Muscle layer of duodenum (tissue), 2 donors: Measurements from ENCODE around the gene CCDC150.
"Not testable (repeated sequence)": the region's sequence is repeated elsewhere in the genome, so short reads cannot be mapped to it uniquely, and the experiment has no call there.

Experiments
- H3K27ac ChIP-seq: one replicate; pipeline ENCODE4 v1.7.0; 2013; ENCODE audit warnings: mild to moderate bottlenecking, low read length
- H3K27me3 ChIP-seq: one replicate; pipeline ENCODE4 v1.7.0; 2013; ENCODE audit warnings: low read depth, mild to moderate bottlenecking, control low read depth, low read length
- H3K36me3 ChIP-seq, 2 donors: one replicate each; pipeline ENCODE4 v1.7.0; 2013; ENCODE audit warnings: low read length in 2 of 2, control low read depth in 1 of 2, mild to moderate bottlenecking in 1 of 2; ENCODE audit not compliant: insufficient read depth in 2 of 2, control insufficient read depth in 1 of 2
- H3K4me1 ChIP-seq, 2 donors: one replicate each; pipeline ENCODE4 v1.7.0; 2013; ENCODE audit warnings: low read length in 2 of 2, mild to moderate bottlenecking in 2 of 2, control low read depth in 1 of 2, moderate library complexity in 1 of 2; ENCODE audit not compliant: insufficient read depth in 2 of 2, control insufficient read depth in 1 of 2
- H3K4me3 ChIP-seq, 2 donors: one replicate each; pipeline ENCODE4 v1.7.0; 2013; ENCODE audit warnings: low read length in 2 of 2, low read depth in 1 of 2, mild to moderate bottlenecking in 1 of 2
- H3K9me3 ChIP-seq, 2 donors: one replicate each; pipeline ENCODE4 v1.7.0; 2013; ENCODE audit warnings: low read length in 2 of 2, control low read depth in 1 of 2, mild to moderate bottlenecking in 1 of 2; ENCODE audit not compliant: control insufficient read depth in 1 of 2
- donor health status: healthy.

The CCDC150 gene

DNA sequence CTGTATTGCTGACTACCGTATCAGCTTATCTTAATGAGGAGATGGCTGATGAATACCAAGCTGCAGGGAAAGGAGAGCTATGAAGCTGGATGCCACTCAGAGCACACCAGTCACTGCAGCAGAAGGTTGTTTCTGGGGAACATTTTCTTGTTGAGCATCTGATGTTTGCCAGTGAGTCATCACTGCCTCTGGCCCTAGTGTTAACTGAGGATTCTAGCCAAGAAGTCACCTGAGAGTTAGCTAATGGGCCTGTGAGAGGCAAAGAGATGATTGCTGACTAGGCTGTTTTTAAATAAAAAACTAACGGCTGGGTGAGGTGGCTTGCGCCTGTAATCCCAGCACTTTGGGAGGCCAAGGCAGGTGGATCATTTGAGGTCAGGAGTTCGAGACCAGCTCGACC, 37.9 kb downstream of the CCDC150 start:
- Histone ChIP-seq H3K36me3 (no peaks in the 10 kb centered on the region), H3K27me3 (no peaks in the 10 kb centered on the region)

DNA sequence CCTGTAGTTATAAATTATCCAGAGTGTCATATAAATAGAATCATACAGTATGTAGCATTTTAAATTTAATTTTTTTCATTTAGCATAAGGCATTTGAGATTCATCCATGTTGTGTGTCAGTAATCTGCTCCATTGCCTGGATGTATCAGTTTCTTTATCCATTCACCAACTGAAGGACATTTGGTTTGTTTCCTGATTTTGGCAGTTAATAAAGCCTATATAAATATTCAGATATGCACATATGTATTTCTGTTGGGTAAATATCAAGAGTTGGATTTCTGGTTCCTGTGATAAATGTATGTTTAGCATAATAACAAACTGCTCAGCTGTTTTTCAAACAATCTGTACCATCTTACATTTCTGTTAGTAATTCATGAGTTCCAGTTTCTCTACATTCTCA, 39.9 kb downstream of the CCDC150 start:
- Histone ChIP-seq H3K36me3 (no peaks in the 10 kb centered on the region), H3K9me3 (peaks cover 0 to 5% of the 10 kb centered on the region in 2 donors), H3K4me3 (no peak overlapping the region), H3K27me3 (no peaks in the 10 kb centered on the region), H3K27ac (no peak overlapping the region), H3K4me1 (no peaks in the 10 kb centered on the region)

More for the DNA sequence above, 37.9 kb downstream of the CCDC150 start:
- Histone ChIP-seq H3K9me3 (no peaks in the 10 kb centered on the region), H3K27ac (no peak overlapping the region), H3K4me3 (no peak overlapping the region), H3K4me1 (no peaks in the 10 kb centered on the region)

DNA sequence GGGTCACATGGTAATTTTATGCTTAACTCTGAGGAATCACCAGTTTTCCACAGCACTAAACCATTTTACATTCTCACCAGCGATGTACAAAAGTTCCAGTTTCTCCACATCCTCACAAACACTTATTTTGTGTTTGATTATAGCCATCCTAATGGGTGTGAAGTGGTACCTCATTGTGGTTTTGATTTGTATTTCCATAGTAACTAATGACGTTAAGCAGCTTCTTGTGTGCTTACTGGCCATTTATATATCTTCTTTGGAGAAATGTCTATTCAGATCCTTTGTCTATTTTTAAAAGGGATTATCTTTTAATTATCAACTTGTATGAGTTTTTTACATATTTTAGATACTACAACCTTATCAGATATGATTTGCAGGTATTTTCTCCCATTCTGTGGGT, 42.0 kb downstream of the CCDC150 start:
- H3K9me3 ChIP-seq: peaks cover 0 to 7% of the 10 kb centered on the region in 2 donors
- no peaks in the 10 kb centered on the region for H3K4me1 ChIP-seq
- H3K36me3 ChIP-seq: no peaks in the 10 kb centered on the region
- H3K27ac ChIP-seq: no peak overlapping the region
- no peaks in the 10 kb centered on the region for H3K27me3 ChIP-seq
- no peak overlapping the region for H3K4me3 ChIP-seq

DNA sequence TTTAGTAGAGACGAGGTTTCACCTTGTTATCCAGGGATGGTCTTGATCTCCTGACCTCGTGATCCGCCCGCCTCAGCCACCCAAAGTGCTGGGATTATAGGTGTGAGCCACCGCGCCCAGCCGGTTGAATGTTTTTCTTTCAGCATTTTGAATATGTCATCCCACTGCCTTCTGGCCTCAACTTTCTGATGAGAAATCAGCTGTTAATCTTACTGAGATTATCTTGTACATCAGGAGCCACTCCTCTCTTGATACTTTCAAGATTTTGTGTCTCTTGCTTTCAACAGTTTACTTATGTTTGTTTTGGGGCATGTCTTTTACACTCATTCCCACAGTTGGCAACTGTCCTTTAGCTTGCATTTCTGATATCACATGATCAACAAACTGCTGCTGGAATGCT, 46.3 kb downstream of the CCDC150 start:
- Histone ChIP-seq H3K9me3 (peaks cover 0 to 15% of the 10 kb centered on the region in 2 donors), H3K36me3 (no peaks in the 10 kb centered on the region), H3K4me3 (no peak overlapping the region), H3K27me3 (no peaks in the 10 kb centered on the region), H3K4me1 (no peaks in the 10 kb centered on the region), H3K27ac (no peak overlapping the region)

DNA sequence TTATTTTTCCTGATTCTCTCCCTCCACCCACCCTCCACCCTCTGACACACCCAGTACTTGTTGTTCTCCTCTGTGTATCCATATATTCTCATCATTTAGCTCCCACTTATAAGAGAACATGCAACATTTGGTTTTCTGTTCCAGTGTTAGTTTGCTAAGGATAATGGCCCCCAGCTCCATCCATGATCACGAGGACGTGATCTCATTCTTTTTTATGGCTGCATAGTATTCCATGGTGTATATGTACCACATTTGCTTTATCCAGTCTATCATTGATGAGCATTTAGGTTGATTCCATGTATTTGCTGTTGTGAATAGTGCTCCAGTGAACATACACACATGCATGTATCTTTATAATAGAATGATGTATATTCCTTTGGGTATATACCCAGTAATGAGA, 47.2 kb downstream of the CCDC150 start:
- not testable (repeated sequence) for H3K27ac ChIP-seq, H3K4me1 ChIP-seq, H3K27me3 ChIP-seq, H3K36me3 ChIP-seq, H3K4me3 ChIP-seq
- peaks cover 0 to 15% of the 10 kb centered on the region in 2 donors for H3K9me3 ChIP-seq

DNA sequence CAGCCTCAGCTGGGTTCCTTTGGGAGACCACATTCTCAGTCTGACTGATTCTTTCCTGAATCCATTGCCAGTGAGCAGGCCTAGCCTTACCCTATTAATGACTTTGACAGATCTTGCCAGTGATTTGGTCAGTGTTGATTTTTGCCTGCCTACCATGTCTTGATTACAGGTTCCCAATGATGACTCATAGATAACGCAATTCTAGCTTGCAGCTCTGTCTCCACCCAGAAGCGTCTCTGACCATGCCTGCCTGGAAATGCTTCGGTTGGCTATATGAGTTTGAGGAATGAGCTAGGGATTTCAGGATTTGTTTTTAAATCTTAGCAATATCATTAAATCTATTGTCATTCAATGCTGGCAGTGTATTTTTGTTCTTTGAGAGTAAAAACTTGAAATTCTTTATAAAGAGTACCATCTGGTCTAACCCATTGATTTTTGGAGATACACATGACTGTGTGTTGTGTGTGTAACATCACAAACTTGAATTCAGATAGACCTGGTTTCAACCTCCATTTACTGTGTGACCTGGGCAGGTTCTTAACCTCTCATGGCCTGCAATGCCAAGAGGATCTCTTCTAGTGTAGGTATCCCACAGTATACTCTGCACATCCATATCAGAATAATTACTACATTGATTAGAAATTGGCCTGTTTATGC, 57.0 kb downstream of the CCDC150 start:
- H3K4me1 ChIP-seq: no peaks in the 10 kb centered on the region
- no peaks in the 10 kb centered on the region for H3K9me3 ChIP-seq
- H3K27me3 ChIP-seq: no peaks in the 10 kb centered on the region
- no peak overlapping the region for H3K4me3 ChIP-seq
- no peak overlapping the region for H3K27ac ChIP-seq
- no peaks in the 10 kb centered on the region for H3K36me3 ChIP-seq

DNA sequence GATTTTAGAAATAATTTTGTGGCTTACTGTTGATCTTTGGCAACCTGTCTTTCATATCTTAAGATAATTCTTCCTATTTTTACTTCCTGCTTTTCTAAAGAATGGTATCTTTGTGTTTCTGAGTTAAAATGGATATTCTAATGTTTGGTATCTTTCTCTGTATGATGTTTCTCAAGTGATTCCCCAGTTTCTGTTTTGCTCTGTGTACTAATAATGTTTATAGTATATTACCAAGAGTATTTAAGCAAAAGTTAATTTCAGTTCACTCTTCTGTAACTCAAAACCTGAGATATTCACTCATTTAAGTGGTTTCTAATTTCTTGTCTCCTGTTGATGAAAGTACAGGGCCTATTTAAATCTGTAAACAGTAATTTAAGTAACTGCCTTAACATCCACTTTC, 58.3 kb downstream of the CCDC150 start:
- H3K36me3 ChIP-seq: no peaks in the 10 kb centered on the region
- H3K4me3 ChIP-seq: no peak overlapping the region
- H3K4me1 ChIP-seq: no peaks in the 10 kb centered on the region
- no peak overlapping the region for H3K27ac ChIP-seq
- H3K9me3 ChIP-seq: no peaks in the 10 kb centered on the region
- H3K27me3 ChIP-seq: no peaks in the 10 kb centered on the region

DNA sequence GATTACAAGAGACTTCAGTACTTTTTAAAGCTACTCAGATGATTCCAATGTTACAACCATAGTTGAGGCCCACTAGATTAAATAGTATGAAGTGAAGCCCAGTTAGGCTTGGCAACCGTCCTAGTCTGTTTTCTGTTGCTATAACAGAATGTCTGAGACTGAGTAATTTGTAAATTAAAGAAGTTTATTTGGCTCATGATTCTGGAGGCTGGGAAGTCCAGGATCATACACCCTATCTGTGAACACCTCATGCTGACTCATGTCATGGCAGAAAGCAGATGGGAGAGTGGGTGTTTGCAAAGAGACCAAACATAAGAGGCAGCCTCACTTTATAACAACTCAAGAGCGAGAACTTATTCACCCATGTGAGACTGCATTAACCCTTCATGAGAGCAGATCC, 63.1 kb downstream of the CCDC150 start:
- Histone ChIP-seq H3K27me3 (no peaks in the 10 kb centered on the region), H3K27ac (no peak overlapping the region), H3K36me3 (no peaks in the 10 kb centered on the region), H3K4me1 (no peaks in the 10 kb centered on the region), H3K9me3 (no peaks in the 10 kb centered on the region), H3K4me3 (no peak overlapping the region)

DNA sequence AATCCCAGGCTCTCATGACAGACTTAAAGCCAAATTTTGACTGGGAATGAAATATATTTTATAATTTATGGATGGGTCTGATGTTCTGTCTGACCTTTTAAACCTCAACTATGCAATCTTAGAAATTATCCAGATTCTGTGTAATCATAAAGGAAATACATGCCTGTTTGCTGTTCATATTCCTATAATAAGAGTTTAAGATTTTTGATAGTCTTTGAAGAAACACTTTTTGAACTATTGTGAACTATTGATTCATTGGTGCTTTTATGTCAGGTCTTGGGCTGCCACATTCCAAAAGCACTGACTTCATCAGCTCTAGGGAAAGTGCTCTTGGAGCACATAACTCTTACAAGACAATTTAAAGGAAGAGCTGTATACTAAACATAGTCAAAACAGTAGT, 64.2 kb downstream of the CCDC150 start:
- H3K27ac ChIP-seq: no peak overlapping the region
- no peaks in the 10 kb centered on the region for H3K4me1 ChIP-seq
- H3K27me3 ChIP-seq: no peaks in the 10 kb centered on the region
- H3K9me3 ChIP-seq: no peaks in the 10 kb centered on the region
- H3K4me3 ChIP-seq: no peak overlapping the region
- H3K36me3 ChIP-seq: no peaks in the 10 kb centered on the region

DNA sequence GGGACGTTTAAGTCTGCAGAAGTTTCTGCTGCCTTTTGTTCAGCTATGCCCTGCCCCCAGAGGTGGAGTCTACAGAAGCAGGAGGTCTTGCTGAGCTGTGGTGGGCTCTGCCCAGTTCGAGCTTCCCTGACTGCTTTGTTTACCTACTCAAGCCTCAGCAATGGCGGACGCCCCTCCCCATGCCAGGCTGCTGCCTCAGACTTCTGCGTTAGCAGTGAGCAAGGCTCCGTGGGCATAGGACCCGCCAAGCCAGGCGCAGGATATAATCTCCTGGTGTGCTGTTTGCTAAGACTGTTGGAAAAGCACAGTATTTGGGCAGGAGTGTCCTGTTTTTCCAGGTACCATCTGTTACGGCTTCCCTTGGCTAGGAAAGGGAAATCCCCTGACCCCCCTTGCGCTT, 70.5 kb downstream of the CCDC150 start:
- not testable (repeated sequence) for H3K36me3 ChIP-seq, H3K27ac ChIP-seq, H3K4me1 ChIP-seq, H3K27me3 ChIP-seq, H3K4me3 ChIP-seq, H3K9me3 ChIP-seq

DNA sequence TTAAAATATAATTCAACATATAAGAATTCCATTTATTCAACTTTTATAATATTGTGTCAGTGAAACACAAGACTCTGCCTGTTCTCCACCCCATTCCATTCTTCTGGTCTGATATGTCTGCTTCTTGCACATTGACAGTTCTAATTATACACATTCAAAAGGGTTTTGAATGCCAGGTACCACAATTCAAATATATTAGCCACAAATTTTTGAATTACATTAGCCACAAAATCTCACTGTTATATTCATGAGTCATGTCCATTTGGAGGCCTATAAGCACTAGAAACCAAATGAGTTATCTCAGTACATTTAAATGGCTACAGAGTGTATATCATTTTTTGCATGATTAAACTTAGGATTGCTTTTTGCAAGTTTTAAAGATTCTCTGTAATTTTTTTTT, 72.1 kb downstream of the CCDC150 start:
- Histone ChIP-seq H3K27me3 (no peaks in the 10 kb centered on the region), H3K9me3 (no peaks in the 10 kb centered on the region), H3K4me1 (no peaks in the 10 kb centered on the region), H3K36me3 (no peaks in the 10 kb centered on the region), H3K27ac (no peak overlapping the region), H3K4me3 (no peak overlapping the region)

DNA sequence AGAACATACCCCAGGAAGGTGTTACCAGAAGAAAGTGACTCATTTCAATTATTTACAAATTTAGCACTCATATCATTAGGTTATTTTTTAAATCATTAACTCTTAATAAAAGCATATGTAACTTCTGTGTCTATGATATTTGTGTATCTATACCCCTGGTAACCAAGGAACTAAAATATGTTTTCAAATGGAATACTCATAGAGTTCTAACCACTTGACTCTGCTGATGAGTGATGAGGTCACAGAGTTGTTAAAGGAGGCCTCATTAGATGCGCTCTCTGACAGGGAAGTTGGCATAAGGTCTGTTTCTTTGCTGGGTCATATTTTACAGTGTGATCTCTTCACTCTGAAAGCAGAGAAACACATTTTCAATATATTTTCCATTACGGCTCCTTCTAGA, 73.4 kb downstream of the CCDC150 start:
- Histone ChIP-seq H3K9me3 (no peaks in the 10 kb centered on the region), H3K4me3 (no peak overlapping the region), H3K27ac (no peak overlapping the region), H3K27me3 (no peaks in the 10 kb centered on the region), H3K36me3 (no peaks in the 10 kb centered on the region), H3K4me1 (no peaks in the 10 kb centered on the region)
